C4-2B (cell line): ENCODE data around the gene EMILIN1.

Experiments used
- ZFX ChIP-seq: fragments of 450-650 bp; IDR thresholded peaks from 2 replicates; pipeline ENCODE4 v1.6.1; 2017
- TF ChIP-seq, protein P1 (sequence below): fragments of 450-650 bp; conservative IDR thresholded peaks from 2 replicates; pipeline ENCODE4 v1.5.1; 2017; ENCODE audit warnings: mild to moderate bottlenecking

DNA sequence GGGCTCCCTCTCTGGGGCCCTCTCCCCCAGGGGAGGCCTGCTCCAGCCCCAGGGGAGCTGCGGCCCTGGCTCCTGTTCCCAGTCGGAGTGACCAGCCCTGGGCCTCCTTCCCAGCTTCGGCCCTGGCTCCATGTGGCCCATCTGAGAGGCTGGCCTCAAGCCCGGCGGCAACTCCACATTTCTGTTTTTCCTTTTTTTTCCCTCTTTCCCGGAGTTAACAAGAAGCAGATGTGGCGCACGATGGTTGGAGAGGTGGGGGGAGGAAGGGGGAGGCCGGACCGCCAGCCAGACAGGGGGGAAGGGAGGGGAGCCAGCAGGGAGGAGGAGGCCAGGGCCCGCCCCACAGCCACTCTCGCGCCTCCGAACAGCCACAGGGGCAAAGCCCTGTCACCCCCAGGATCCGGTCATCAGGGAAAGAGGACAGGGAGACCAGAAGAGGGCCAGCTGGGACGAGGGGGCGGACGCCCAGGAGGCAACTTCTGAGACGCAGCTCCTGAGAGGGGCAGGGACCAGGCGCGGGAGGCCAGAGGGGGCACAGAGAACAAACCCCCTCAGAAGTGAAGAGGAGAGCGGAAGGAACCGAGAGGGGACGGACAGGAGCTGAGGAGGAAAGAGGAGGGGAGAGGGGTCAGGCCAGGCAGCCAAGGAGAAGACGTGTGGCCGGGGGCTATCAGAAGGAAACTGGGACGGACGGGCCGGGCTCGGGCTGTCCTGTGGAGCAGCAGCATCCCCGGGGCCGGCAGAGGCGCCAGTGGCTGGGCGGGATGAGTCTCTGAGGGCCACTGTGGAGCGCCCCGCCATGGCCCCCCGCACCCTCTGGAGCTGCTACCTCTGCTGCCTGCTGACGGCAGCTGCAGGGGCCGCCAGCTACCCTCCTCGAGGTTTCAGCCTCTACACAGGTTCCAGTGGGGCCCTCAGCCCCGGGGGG lies at the start of gene EMILIN1:
- TF ChIP-seq, protein P1, sequence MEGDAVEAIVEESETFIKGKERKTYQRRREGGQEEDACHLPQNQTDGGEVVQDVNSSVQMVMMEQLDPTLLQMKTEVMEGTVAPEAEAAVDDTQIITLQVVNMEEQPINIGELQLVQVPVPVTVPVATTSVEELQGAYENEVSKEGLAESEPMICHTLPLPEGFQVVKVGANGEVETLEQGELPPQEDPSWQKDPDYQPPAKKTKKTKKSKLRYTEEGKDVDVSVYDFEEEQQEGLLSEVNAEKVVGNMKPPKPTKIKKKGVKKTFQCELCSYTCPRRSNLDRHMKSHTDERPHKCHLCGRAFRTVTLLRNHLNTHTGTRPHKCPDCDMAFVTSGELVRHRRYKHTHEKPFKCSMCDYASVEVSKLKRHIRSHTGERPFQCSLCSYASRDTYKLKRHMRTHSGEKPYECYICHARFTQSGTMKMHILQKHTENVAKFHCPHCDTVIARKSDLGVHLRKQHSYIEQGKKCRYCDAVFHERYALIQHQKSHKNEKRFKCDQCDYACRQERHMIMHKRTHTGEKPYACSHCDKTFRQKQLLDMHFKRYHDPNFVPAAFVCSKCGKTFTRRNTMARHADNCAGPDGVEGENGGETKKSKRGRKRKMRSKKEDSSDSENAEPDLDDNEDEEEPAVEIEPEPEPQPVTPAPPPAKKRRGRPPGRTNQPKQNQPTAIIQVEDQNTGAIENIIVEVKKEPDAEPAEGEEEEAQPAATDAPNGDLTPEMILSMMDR, result no peak
- TF ChIP-seq ZFX, result no peak
